ENCODE measurements around the gene TSSK2. TPM values are rescaled to one million over a fixed set of nuclear protein-coding genes. Genes with fewer than 3 reads are reported as not detected.

Gene TSSK2
- total RNA-seq, 1 donor from 2014 or later, result not detected

- TF ChIP-seq CTCF (IDR thresholded peaks at IDR 0.05; ENCODE audit: insufficient read depth, low read length, severe bottlenecking), result no peak
- DNase-seq (ENCODE audit: low read depth) (no peak), FAIRE-seq (no peak)
- H3K27me3 ChIP-seq (ENCODE audit: control insufficient read depth, insufficient read depth, low read length), result no peaks in the 10 kb centered on the region
- peaks cover 15% of the 10 kb centered on the region for H3K36me3 ChIP-seq (ENCODE audit: control insufficient read depth, insufficient read depth, low read length)
- H3K4me3 ChIP-seq (ENCODE audit: low read depth, low read length), result no peak overlapping the region
Observed at GRCh38 chr22:19132153-19132552, 1.0 kb downstream of the TSSK2 start.

- H3K36me3 ChIP-seq (ENCODE audit: control insufficient read depth, insufficient read depth, low read length), result peaks cover 21% of the 10 kb centered on the region
- no peaks in the 10 kb centered on the region for H3K27me3 ChIP-seq (ENCODE audit: control insufficient read depth, insufficient read depth, low read length)
- no peak overlapping the region for H3K4me3 ChIP-seq (ENCODE audit: low read depth, low read length)
- no peak for DNase-seq (ENCODE audit: low read depth)
- no peak for TF ChIP-seq CTCF (IDR thresholded peaks at IDR 0.05; ENCODE audit: insufficient read depth, low read length, severe bottlenecking)
- FAIRE-seq, result peak; percentile 58
Observed at GRCh38 chr22:19132693-19133400, 1.7 kb downstream of the TSSK2 start.

- H3K27me3 ChIP-seq (ENCODE audit: control insufficient read depth, insufficient read depth, low read length), result no peaks in the 10 kb centered on the region
- H3K36me3 ChIP-seq (ENCODE audit: control insufficient read depth, insufficient read depth, low read length), result peaks cover 26% of the 10 kb centered on the region
- DNase-seq (ENCODE audit: low read depth) (no peak), FAIRE-seq (no peak)
- TF ChIP-seq CTCF (IDR thresholded peaks at IDR 0.05; ENCODE audit: insufficient read depth, low read length, severe bottlenecking), result no peak
- no peak overlapping the region for H3K4me3 ChIP-seq (ENCODE audit: low read depth, low read length)
Observed at GRCh38 chr22:19133561-19133960, 2.5 kb downstream of the TSSK2 start.

- no peak for TF ChIP-seq CTCF (IDR thresholded peaks at IDR 0.05; ENCODE audit: insufficient read depth, low read length, severe bottlenecking)
- no peak for DNase-seq (ENCODE audit: low read depth)
- Histone ChIP-seq H3K36me3 (ENCODE audit: control insufficient read depth, insufficient read depth, low read length) (peaks cover 30% of the 10 kb centered on the region), H3K4me3 (ENCODE audit: low read depth, low read length) (no peak overlapping the region), H3K27me3 (ENCODE audit: control insufficient read depth, insufficient read depth, low read length) (no peaks in the 10 kb centered on the region)
- no peak for FAIRE-seq
Observed at GRCh38 chr22:19134176-19134831, 3.2 kb downstream of the TSSK2 start.

- Histone ChIP-seq H3K4me3 (ENCODE audit: low read depth, low read length) (no peak overlapping the region), H3K27me3 (ENCODE audit: control insufficient read depth, insufficient read depth, low read length) (no peaks in the 10 kb centered on the region), H3K36me3 (ENCODE audit: control insufficient read depth, insufficient read depth, low read length) (peaks cover 33% of the 10 kb centered on the region)
- DNase-seq (ENCODE audit: low read depth) (no peak), FAIRE-seq (no peak)
- no peak for TF ChIP-seq CTCF (IDR thresholded peaks at IDR 0.05; ENCODE audit: insufficient read depth, low read length, severe bottlenecking)
Observed at GRCh38 chr22:19134874-19135273, 3.8 kb downstream of the TSSK2 start.
